GM12878 (cell line): Measurements from ENCODE around the gene BEAN1. TPM values are rescaled to one million over a fixed set of nuclear protein-coding genes. Genes with fewer than 3 reads are reported as not detected.

Experiments
- ATAC-seq: fragments of 200-7000 bp; cut with Tn5 transposase; 3 replicates; pipeline ENCODE4 v1.9.1; 2020; ENCODE audit warnings: mild to moderate bottlenecking, moderate library complexity
- BruUV-seq: library from RNA; stranded (reverse); fragments of 400-500 nt; replicated peaks from 2 replicates; lab custom pipeline; 2021; lab: Mats Ljungman, UMichigan
- CTCF ChIA-PET: fragments of 300-600 bp; sonication (Branson Sonifier 250); formaldehyde crosslinking; extraction: SDS; loops from one replicate; lab custom pipeline; 2021; ENCODE audit warnings: inconsistent platforms; lab: Yijun Ruan, JAX
- POLR2A ChIA-PET: fragments of 350-600 bp; formaldehyde crosslinking; extraction: SDS; loops from one replicate; lab custom pipeline; 2021; ENCODE audit warnings: inconsistent platforms; lab: Charles Lee
- RAD21 ChIA-PET: fragments of 300-600 bp; sonication (Branson Sonifier 250); formaldehyde crosslinking; loops from one replicate; lab custom pipeline; 2023; ENCODE audit warnings: antibody characterized with exemption; ENCODE audit not compliant: unreplicated experiment; lab: Charles Lee
- SMC1A ChIA-PET: fragments of 300-600 bp; sonication (Branson Sonifier 250); formaldehyde crosslinking; loops from one replicate; lab custom pipeline; 2023; ENCODE audit not compliant: unreplicated experiment, uncharacterized antibody; lab: Charles Lee
- DNase-seq: peaks from one replicate; pipeline ENCODE4 v3.0.0-alpha.2; 2011; ENCODE audit warnings: low read depth, low spot score
- FAIRE-seq: peaks from 3 replicates; lab custom pipeline; 2011; peaks lifted over from hg19 to GRCh38; lab: Jason Lieb, UNC
- H2AFZ ChIP-seq: 2 replicates; pipeline ENCODE4 v1.6.0; 2011; ENCODE audit warnings: low read depth, low read length, control low read depth; ENCODE audit not compliant: control insufficient read depth
- H3K27ac ChIP-seq: 2 replicates; pipeline ENCODE4 v1.5.1; 2011; ENCODE audit warnings: control low read depth; ENCODE audit not compliant: control insufficient read depth, insufficient read depth
- H3K27me3 ChIP-seq, 2 experiments: replicated peaks in 1 of 2; 2 replicates each; pipeline versions ENCODE4 v1.6.0 to v1.6.1; 2011; ENCODE audit warnings: low read length in 1 of 2; ENCODE audit not compliant: control insufficient read depth in 2 of 2, insufficient read depth in 2 of 2
- H3K36me3 ChIP-seq, 2 experiments: 2 replicates each; pipeline ENCODE4 v1.5.1; 2011; ENCODE audit warnings: low read length in 1 of 2; ENCODE audit not compliant: control insufficient read depth in 2 of 2, insufficient read depth in 2 of 2
- H3K4me1 ChIP-seq: 2 replicates; pipeline ENCODE4 v1.6.1; 2011; ENCODE audit warnings: mild to moderate bottlenecking, low read length, moderate library complexity, mixed read lengths; ENCODE audit not compliant: control insufficient read depth, insufficient read depth
- H3K4me2 ChIP-seq: 2 replicates; pipeline ENCODE4 v1.6.0; 2011; ENCODE audit warnings: control low read depth; ENCODE audit not compliant: control insufficient read depth, insufficient read depth
- H3K4me3 ChIP-seq: fragments of 200-600 bp; sonication (generic); 2 replicates; pipeline ENCODE4 v1.5.1; 2016
- H3K79me2 ChIP-seq: 2 replicates; pipeline ENCODE4 v1.6.0; 2011; ENCODE audit warnings: low read length; ENCODE audit not compliant: control insufficient read depth, insufficient read depth
- H3K9ac ChIP-seq: 2 replicates; pipeline ENCODE4 v1.8.0; 2011; ENCODE audit warnings: low read length, control low read depth, mixed read lengths; ENCODE audit not compliant: control insufficient read depth, insufficient read depth
- H3K9me3 ChIP-seq: replicated peaks from 3 replicates; pipeline ENCODE4 v1.5.1; 2011; ENCODE audit warnings: mild to moderate bottlenecking, low read length; ENCODE audit not compliant: control insufficient read depth, insufficient read depth
- H4K20me1 ChIP-seq: 2 replicates; pipeline ENCODE4 v1.6.0; 2011; ENCODE audit not compliant: control insufficient read depth, insufficient read depth
- CHD1 ChIP-seq: IDR thresholded peaks from 2 replicates; pipeline ENCODE4 v1.6.1; 2012; ENCODE audit warnings: low read depth, low read length, improper control_type of control experiment
- FOXK2 ChIP-seq: fragments of 450-650 bp; IDR thresholded peaks from 2 replicates; pipeline ENCODE4 v1.6.1; 2017; ENCODE audit warnings: mild to moderate bottlenecking, moderate library complexity
- IRF4 ChIP-seq: IDR thresholded peaks from 2 replicates; pipeline ENCODE4 v1.6.1; 2011; ENCODE audit warnings: low read depth, low read length
- JUND ChIP-seq: IDR thresholded peaks from 2 replicates; pipeline ENCODE4 v1.6.1; 2012; ENCODE audit warnings: low read depth, mild to moderate bottlenecking, low read length, improper control_type of control experiment, moderate library complexity
- MTA3 ChIP-seq: IDR thresholded peaks from 2 replicates; pipeline ENCODE4 v1.6.1; 2012; ENCODE audit warnings: low read length, inconsistent platforms, borderline replicate concordance
- POLR2AphosphoS5 ChIP-seq: IDR thresholded peaks from 2 replicates; pipeline ENCODE4 v1.6.1; 2011; ENCODE audit warnings: mild to moderate bottlenecking, low read length, inconsistent platforms
- RELA ChIP-seq: fragments of 450-650 bp; IDR thresholded peaks from 2 replicates; pipeline ENCODE4 v1.8.0; 2014; ENCODE audit warnings: borderline replicate concordance; ENCODE audit not compliant: partially characterized antibody
- SIN3A ChIP-seq: IDR thresholded peaks from 2 replicates; pipeline ENCODE4 v1.6.1; 2012; ENCODE audit warnings: low read depth, low read length, improper control_type of control experiment
- SMC3 ChIP-seq: IDR thresholded peaks from 2 replicates; pipeline ENCODE4 v1.6.1; 2011; ENCODE audit warnings: low read length, improper control_type of control experiment, borderline replicate concordance
- WGBS: methylation state at CpG from one replicate; pipeline ENCODE4 v1.1.6; 2016; ENCODE audit warnings: low lambda C conversion rate; ENCODE audit not compliant: insufficient replicate concordance, insufficient coverage; ENCODE audit errors: missing lambda C conversion rate; 5-methylcytosine and 5-hydroxymethylcytosine counted together
- in situ Hi-C: fragments of 300-500 bp; cut with MboI; formaldehyde crosslinking; loops from 9 replicates; pipeline ENCODE4 v1.14.3; 2018; ENCODE audit warnings: mixed read lengths
- intact Hi-C: fragments of 100-400 bp; cut with micrococcal nuclease; formaldehyde crosslinking; loops from one replicate; pipeline ENCODE4 v1.14.2; 2022; ENCODE audit not compliant: unreplicated experiment
- polyA plus RNA-seq, 11 experiments: library from polyadenylated mRNA; depleted of rRNA in 4 of 11; unstranded in 6 of 11; stranded (reverse) in 5 of 11; fragments of >200 nt; fragmentation: Nextera tagmentation in 4 of 11; fragmentation: Illumina TruSeq in 1 of 11; extraction: Ambion mirVana in 4 of 11; extraction: Trizol in 1 of 11; gene quantifications; 1 replicate in 1 of 11; 2 replicates in 10 of 11; pipeline versions ENCODE4 v1.2.1 to v1.2.3, GENCODE V29; 2011 to 2016; ENCODE audit warnings: inconsistent platforms in 2 of 11, missing spikeins in 2 of 11, low read depth in 1 of 11
- total RNA-seq, 4 experiments: library from RNA; depleted of rRNA in 3 of 4; stranded (reverse); fragments of >200 nt in 3 of 4; fragmentation: Illumina TruSeq in 1 of 4; extraction: Trizol in 1 of 4; gene quantifications; 2 replicates each; pipeline versions ENCODE4 v1.2.1 to v1.2.3, GENCODE V29; 2013 to 2021
- TF ChIP-seq, protein P1 (sequence below): fragments of 450-650 bp; IDR thresholded peaks from 2 replicates; pipeline ENCODE4 v1.6.1; 2014; ENCODE audit warnings: mild to moderate bottlenecking
- TF ChIP-seq, protein P2 (sequence below): fragments of 450-650 bp; formaldehyde crosslinking; IDR thresholded peaks from 2 replicates; pipeline ENCODE4 v1.4.0; 2022; ENCODE audit warnings: mild to moderate bottlenecking, moderate library complexity
- TF ChIP-seq, protein P3 (sequence below): fragments of 450-650 bp; conservative IDR thresholded peaks from 2 replicates; pipeline ENCODE4 v1.6.1; 2017; ENCODE audit warnings: mild to moderate bottlenecking, moderate library complexity
- TF ChIP-seq, protein P4 (sequence below): fragments of 450-650 bp; IDR thresholded peaks from 2 replicates; pipeline ENCODE4 v1.6.1; 2017; ENCODE audit warnings: mild to moderate bottlenecking
- TF ChIP-seq, protein P5 (sequence below): fragments of 150-350 bp; IDR thresholded peaks from 2 replicates; pipeline ENCODE4 v1.6.1; 2016; ENCODE audit warnings: low read depth, low read length

Gene BEAN1
- total and polyA plus RNA-seq, 10 of the 15 experiments (the other 5 are each of a cell fraction or from before 2014, with no cell fraction given) = not detected

DNA sequence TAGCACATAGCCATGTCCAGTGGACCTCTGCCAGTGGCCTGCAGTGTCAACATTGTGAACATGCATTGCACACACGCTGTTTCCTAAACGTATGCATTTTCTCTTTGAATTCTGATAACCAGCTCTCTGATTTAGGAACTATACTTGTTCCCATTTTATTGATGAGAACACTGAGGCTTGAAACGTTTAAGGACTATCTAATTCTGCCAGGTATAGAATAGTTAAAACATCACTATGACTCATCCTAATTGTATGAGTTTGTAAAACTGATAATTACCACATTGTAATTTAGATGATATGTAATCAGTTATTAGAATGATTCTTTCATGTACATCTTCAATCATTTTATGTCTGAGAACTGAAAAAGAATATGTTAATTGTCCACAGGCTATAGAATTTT is 3.1 kb downstream of the BEAN1 start:
- Histone ChIP-seq H3K4me2 (no peak overlapping the region), H3K9me3 (no peaks in the 10 kb centered on the region), H3K4me1 (no peaks in the 10 kb centered on the region), H3K4me3 (no peak overlapping the region), H3K27ac (no peak overlapping the region), H2AFZ (no peak overlapping the region), H3K9ac (no peak overlapping the region), H4K20me1 (no peaks in the 10 kb centered on the region), H3K27me3 (peaks cover 29 to 38% of the 10 kb centered on the region in 2 experiments), H3K36me3 (no peaks in the 10 kb centered on the region), H3K79me2 (no peaks in the 10 kb centered on the region)
- intact Hi-C loops (no loop called here), in situ Hi-C loops (no loop called here)
- ChIA-PET CTCF (no interaction called here), POLR2A (no interaction called here), RAD21 (no interaction called here), SMC1A (no interaction called here)
- BruUV-seq = no TSS peak
- DNase-seq (no peak), ATAC-seq (no peak), FAIRE-seq (no peak)
- WGBS = 32% methylated on average over 3 of the region's 3 CpGs
- TF ChIP-seq IRF4 (no peak), SMC3 (no peak), FOXK2 (no peak), MTA3 (no peak), JUND (no peak), RELA (no peak), CHD1 (no peak), POLR2AphosphoS5 (no peak), SIN3A (no peak)
- TF ChIP-seq, protein P1, sequence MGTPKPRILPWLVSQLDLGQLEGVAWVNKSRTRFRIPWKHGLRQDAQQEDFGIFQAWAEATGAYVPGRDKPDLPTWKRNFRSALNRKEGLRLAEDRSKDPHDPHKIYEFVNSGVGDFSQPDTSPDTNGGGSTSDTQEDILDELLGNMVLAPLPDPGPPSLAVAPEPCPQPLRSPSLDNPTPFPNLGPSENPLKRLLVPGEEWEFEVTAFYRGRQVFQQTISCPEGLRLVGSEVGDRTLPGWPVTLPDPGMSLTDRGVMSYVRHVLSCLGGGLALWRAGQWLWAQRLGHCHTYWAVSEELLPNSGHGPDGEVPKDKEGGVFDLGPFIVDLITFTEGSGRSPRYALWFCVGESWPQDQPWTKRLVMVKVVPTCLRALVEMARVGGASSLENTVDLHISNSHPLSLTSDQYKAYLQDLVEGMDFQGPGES = no peak
- TF ChIP-seq, protein P2, sequence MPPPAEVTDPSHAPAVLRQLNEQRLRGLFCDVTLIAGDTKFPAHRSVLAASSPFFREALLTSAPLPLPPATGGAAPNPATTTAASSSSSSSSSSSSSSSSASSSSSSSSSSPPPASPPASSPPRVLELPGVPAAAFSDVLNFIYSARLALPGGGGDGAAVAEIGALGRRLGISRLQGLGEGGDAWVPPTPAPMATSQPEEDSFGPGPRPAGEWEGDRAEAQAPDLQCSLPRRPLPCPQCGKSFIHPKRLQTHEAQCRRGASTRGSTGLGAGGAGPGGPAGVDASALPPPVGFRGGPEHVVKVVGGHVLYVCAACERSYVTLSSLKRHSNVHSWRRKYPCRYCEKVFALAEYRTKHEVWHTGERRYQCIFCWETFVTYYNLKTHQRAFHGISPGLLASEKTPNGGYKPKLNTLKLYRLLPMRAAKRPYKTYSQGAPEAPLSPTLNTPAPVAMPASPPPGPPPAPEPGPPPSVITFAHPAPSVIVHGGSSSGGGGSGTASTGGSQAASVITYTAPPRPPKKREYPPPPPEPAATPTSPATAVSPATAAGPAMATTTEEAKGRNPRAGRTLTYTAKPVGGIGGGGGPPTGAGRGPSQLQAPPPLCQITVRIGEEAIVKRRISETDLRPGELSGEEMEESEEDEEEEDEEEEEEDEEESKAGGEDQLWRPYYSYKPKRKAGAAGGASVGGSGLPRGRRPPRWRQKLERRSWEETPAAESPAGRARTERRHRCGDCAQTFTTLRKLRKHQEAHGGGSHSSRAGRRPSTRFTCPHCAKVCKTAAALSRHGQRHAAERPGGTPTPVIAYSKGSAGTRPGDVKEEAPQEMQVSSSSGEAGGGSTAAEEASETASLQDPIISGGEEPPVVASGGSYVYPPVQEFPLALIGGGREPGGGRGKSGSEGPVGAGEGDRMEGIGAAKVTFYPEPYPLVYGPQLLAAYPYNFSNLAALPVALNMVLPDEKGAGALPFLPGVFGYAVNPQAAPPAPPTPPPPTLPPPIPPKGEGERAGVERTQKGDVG (CRISPR knock-in tag) = no peak
- TF ChIP-seq, protein P3, sequence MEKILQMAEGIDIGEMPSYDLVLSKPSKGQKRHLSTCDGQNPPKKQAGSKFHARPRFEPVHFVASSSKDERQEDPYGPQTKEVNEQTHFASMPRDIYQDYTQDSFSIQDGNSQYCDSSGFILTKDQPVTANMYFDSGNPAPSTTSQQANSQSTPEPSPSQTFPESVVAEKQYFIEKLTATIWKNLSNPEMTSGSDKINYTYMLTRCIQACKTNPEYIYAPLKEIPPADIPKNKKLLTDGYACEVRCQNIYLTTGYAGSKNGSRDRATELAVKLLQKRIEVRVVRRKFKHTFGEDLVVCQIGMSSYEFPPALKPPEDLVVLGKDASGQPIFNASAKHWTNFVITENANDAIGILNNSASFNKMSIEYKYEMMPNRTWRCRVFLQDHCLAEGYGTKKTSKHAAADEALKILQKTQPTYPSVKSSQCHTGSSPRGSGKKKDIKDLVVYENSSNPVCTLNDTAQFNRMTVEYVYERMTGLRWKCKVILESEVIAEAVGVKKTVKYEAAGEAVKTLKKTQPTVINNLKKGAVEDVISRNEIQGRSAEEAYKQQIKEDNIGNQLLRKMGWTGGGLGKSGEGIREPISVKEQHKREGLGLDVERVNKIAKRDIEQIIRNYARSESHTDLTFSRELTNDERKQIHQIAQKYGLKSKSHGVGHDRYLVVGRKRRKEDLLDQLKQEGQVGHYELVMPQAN = no peak
- TF ChIP-seq, protein P4, sequence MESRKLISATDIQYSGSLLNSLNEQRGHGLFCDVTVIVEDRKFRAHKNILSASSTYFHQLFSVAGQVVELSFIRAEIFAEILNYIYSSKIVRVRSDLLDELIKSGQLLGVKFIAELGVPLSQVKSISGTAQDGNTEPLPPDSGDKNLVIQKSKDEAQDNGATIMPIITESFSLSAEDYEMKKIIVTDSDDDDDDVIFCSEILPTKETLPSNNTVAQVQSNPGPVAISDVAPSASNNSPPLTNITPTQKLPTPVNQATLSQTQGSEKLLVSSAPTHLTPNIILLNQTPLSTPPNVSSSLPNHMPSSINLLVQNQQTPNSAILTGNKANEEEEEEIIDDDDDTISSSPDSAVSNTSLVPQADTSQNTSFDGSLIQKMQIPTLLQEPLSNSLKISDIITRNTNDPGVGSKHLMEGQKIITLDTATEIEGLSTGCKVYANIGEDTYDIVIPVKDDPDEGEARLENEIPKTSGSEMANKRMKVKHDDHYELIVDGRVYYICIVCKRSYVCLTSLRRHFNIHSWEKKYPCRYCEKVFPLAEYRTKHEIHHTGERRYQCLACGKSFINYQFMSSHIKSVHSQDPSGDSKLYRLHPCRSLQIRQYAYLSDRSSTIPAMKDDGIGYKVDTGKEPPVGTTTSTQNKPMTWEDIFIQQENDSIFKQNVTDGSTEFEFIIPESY = no peak
- TF ChIP-seq, protein P5, sequence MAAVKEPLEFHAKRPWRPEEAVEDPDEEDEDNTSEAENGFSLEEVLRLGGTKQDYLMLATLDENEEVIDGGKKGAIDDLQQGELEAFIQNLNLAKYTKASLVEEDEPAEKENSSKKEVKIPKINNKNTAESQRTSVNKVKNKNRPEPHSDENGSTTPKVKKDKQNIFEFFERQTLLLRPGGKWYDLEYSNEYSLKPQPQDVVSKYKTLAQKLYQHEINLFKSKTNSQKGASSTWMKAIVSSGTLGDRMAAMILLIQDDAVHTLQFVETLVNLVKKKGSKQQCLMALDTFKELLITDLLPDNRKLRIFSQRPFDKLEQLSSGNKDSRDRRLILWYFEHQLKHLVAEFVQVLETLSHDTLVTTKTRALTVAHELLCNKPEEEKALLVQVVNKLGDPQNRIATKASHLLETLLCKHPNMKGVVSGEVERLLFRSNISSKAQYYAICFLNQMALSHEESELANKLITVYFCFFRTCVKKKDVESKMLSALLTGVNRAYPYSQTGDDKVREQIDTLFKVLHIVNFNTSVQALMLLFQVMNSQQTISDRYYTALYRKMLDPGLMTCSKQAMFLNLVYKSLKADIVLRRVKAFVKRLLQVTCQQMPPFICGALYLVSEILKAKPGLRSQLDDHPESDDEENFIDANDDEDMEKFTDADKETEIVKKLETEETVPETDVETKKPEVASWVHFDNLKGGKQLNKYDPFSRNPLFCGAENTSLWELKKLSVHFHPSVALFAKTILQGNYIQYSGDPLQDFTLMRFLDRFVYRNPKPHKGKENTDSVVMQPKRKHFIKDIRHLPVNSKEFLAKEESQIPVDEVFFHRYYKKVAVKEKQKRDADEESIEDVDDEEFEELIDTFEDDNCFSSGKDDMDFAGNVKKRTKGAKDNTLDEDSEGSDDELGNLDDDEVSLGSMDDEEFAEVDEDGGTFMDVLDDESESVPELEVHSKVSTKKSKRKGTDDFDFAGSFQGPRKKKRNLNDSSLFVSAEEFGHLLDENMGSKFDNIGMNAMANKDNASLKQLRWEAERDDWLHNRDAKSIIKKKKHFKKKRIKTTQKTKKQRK = no peak
